ENCODE data around the gene GYG2.
"Not testable (repeated sequence)": the region's sequence is repeated elsewhere in the genome, so short reads cannot be mapped to it uniquely, and the experiment has no call there.

The GYG2 gene

GRCh38 chrX:2871831-2872230 lies 43.1 kb downstream of the GYG2 start:
- no peak for DNase-seq (ENCODE audit: low read depth)

- no peak for DNase-seq (ENCODE audit: low read depth)
These were observed 44.0 kb downstream of the GYG2 start for GRCh38 chrX:2872671-2873277.

DNA sequence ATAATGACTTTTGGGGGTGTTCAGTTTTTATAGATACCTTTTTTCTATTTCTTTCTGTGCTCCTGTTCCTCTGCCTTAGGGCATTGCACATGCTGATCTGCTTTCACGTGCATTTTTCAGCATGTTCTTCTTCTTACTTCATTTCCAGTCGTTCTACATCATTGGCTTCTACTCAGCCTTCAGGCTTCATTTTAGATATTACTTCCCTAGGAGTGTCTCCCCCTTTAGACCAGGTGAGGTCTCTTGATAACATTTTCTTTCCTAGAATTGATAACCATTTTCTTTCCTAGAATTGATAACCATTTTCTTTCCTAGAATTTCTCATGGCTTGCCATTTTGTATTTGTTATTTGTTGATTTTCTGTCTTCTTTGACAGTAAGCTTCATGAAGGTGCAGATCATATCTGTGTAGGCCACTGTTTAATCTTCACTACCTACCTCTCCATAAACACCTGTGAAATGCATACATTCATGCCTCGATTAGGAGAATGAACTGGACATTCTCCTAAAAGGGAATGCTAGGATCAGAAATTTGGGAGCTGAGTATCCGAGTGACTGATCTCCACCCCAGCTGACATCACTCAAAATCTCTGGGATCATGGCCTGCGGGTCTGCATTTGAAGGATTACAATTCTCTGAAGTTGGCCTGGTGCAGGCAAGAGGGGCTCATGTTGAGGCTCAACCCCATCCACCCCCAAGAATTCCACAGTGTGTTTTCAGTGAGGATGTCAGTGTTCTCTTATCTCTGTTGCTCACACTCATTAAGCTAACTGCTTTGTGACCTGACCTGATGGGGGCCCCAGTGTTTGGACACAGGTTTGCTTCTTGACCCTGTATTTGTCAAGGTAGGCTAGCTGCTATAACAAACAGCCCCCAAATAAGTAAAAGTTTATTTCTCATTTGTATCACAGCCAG lies 45.7 kb downstream of the GYG2 start:
- no peak for DNase-seq (ENCODE audit: low read depth)

GRCh38 chrX:2875136-2875481 lies 46.4 kb downstream of the GYG2 start:
- no peak for DNase-seq (ENCODE audit: low read depth)

DNA sequence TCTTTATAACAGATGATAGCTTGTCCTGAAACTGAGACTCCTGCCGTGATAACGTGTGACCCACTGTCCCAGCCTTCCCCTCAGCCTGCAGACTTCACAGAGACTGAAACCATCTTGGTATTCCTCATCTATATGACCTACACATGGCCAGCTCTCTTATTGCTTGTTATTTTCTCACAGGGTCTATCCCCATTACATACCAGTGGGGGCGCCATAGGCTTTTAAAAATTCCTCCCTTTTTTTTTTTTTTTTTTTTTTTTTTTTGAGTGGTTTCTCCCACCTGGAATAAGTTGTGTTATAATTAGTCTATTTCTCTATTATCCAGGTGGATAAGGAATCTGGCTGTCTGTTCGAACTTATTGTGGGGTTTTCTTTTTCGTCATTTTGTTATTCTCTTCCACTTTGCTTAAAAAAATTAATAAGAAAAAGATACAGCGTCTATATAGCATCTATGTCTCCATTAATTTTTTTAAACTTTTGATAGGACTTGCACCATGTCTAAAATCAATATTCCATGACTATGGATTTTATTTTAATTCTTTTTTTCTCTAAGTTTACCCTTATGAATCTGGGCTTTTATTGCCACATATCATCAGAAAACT lies 47.2 kb downstream of the GYG2 start:
- no peak for DNase-seq (ENCODE audit: low read depth)

DNA sequence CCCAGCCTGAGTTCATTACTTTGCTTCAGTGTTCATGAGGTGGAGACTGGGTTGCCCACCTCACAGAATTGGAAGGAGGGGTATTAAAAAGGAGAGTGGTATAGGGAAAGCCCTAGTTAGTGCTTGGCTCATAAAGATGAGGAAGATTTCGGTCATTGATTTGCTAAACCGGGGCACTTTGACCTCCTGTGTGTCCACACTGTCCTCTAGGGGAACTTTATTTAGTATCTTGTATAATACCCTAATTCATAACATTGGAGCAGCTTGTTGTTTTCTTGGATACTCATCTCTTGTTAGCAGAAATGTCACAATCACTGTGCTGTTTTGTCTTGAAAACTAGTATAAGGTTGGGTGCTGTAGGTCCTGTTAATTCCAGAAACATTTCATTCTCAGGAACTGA lies 49.8 kb downstream of the GYG2 start:
- DNase-seq (ENCODE audit: low read depth) = no peak

DNA sequence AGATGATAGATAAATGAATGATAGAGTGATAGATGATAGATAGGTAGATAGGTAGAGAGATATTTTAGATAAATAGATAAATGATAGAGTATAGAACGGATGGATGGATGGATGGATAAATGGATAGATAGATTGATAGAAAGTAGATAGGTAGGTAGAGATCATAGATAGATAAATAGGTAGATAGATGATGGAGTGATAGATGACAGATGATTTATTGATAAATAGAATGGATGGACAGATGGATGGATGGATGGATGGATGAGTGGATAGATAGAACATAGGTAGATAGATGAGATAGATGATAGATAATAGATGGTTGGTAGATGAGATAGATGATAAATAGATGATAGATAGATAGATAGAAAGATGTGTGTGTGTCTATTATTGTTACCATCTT lies 50.9 kb downstream of the GYG2 start:
- no peak for DNase-seq (ENCODE audit: low read depth)

DNA sequence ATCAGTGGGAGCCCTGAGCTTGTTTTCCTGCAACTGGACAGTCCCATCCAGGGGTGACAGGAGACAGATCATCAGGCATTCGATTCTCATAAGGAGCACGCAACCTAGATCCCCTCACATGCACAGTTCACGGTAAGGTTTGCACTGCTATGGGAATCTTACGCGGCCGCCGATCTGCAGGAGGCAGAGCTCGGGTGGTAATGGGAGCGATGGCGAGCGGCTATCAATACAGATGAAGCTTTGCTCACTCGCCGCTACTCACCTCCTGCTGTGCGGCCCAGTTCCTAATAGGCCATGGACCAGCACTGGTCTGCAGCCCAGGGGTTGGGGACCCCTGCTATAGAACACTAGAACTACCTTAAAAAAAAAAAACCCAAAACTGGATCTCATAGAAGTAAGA lies 55.0 kb downstream of the GYG2 start:
- no peak for DNase-seq (ENCODE audit: low read depth)

DNA sequence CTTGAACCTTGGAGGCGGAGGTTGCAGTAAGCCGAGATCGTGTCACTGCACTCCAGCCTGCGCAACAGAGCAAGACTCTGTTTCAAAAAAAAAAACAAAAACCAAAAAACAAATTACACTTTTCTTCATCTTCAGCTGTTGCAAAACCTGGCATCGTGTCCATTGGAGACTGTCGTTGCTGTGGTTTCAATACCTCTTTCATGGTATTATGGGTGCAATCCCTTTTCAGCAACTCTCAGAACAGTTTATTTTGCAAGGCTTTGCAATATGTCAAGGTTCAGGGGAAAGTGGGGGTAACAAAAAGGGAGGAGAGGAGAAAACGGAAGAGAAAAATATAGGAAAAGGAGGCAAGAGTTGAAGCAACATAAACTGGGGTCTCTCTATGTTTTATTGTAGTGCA lies 59.6 kb downstream of the GYG2 start:
- DNase-seq (ENCODE audit: low read depth) = no peak

- DNase-seq (ENCODE audit: low read depth) = no peak
These were observed 60.4 kb downstream of the GYG2 start for GRCh38 chrX:2889045-2889605.

DNA sequence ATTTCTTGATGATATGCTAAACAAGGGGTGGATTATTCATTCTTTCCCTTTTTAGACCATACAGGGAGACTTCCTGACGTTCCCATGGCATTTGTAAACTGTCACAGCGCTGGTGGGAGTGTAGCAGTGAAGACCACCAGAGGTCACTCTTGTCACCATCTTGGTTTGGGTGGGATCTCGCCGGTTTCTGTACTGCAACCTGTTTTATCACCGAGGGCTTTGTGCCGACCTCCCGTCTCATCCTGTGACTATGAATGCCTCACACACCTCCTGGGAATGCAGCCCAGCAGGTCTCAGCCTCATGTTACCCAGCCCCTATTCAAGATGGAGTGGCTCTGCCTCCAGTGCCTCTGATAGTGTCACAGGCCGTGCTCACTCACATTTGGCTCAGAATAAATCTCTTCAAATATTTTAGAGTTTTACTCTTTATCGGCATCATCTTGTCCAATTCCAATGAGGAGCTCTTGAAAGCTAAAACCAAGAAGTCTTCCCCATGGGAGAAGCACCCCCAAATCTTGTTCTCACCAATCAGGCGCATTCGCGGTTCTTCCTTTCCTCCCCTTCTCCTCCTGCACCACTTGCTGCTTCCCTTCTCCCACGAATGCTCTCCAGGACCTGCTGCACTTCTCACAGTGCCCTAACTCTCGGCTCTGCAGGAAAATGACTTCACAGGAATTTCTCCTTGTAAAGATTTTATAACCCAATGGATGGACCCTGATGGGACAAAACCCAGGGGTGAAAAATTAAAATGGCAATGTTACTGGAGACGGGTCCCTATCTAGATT lies 61.2 kb downstream of the GYG2 start:
- not testable (repeated sequence) for DNase-seq (ENCODE audit: low read depth)

GRCh38 chrX:2890536-2891460 lies 62.1 kb downstream of the GYG2 start:
- DNase-seq (ENCODE audit: low read depth) = not testable (repeated sequence)

DNA sequence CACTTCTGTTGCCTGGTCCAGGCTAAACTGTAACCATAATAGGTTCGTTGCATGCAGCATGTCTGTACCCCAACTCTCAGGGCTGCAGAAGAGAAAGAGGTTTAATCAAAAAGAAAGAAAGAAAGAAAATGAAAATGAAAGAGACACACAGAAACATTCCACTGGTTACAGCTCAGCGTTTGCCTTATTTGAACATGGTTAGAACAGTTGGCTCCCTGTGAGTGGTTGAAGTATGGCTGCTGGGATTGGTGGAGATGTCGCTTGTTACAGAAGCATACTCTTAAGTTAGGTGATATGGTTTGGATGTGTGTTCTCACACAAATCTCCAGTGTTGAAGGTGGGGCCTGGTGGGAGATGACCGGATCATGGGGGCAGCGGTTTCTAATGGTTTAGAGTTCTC lies 64.1 kb downstream of the GYG2 start:
- DNase-seq (ENCODE audit: low read depth) = no peak

- DNase-seq (ENCODE audit: low read depth) = no peak
These were observed 66.2 kb downstream of the GYG2 start for GRCh38 chrX:2894885-2895292.

DNA sequence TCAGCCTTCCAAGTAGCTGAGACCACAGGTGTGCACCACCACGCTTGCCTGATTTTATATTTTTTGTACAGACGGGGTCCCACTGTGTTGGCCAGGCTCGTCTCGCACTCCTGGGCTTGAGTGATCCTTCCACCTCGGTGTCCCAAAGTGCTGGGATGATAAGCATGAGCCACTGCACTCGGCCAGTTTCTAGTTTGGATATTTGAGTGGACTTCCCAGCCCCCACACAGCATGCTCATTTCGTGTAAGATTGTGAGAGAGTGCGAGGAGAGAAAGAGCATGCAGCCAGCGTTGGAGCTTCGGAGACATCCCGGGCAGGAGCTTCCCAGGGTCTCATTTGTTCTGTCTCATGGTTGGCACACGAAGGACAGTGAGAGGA lies 68.6 kb downstream of the GYG2 start:
- no peak for DNase-seq (ENCODE audit: low read depth)

DNA sequence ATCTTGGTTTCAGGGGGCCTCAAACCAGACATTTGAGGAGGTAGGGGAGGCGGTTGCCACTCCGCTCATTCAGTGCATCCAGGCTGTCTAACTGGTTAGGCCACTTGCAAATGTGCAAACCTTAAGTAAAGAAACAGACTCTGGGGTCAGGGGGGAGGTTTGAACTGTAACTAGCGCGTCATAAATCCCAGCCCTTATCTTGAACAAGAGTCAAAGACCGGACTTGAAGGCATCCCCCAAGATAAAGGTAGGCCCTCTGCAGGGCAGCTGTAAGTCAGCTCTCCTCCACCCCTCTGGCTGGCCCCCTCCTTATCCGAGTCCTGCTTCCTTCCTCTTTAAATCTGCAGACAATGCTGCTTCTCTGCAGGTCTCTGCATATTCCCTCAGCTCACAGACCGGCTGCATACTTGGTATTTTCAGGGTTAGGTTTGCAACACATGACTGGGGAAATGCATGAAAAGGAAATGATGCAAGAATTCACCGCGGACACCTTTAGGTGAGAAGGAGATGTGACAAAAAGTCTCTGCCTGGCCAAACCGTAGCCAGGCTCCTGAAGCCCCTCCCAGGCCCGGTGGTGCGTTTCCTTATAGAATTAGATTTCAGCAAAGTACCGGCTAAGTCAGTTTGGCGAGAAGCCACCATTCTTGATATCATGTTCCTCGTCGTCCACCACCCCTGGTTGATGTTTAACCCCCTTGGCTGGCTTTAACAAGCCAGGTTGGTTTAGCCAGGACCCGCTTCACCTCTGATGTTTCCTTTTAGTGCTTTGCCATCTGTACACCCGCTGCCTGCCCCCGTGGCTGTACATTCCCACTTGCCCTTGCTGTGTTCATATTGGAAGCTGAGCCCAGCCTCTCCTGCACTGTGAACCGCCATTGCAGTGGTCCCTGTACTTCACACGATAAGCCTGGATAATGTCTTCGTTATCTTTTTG lies 69.2 kb downstream of the GYG2 start:
- DNase-seq (ENCODE audit: low read depth) = not testable (repeated sequence)

DNA sequence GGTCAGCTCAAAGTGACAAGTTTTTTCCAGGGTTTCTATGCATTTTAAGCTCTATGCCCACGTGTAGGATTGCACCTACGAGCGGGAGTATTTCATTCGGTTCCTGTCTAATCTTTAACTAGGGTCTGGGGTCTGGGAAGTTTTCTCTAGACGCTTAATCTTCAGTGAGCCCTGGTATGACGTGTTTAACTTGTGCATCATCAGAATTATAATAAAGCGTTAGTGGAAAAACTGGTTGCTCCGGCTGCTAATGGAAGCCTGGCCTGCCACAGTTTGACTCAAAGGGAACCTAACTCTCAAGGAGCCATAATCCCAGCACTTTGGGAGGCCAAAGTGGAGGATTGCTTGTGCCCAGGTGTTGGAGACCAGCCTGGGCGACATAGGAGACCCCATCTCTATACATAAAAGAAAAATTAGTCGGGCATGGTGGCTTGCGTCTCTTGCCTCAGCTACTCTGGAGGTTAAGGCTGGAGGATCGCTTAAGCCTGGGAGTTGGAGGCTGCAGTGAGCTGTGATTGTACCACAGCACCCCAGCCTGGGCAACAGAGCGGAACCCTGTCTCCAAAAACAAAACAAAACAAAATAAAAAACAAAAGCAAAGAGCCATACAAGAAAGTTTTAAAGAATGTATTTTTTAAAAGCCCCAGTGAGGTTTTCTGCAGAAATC lies 70.2 kb downstream of the GYG2 start:
- DNase-seq (ENCODE audit: low read depth) = no peak

- DNase-seq (ENCODE audit: low read depth) = no peak
These were observed 72.8 kb downstream of the GYG2 start for GRCh38 chrX:2901367-2902036.

GRCh38 chrX:2902841-2903240 lies 74.1 kb downstream of the GYG2 start:
- DNase-seq (ENCODE audit: low read depth) = no peak

Data from activated T-cell treated with anti-CD3 and anti-CD28 coated beads for 48 hours (primary cell).